AG09319 (cell line): ENCODE results near the gene LANCL3.

Experiments
- DNase-seq: peaks from one replicate; pipeline ENCODE4 v3.0.0-alpha.2; 2010; ENCODE audit warnings: low read depth; ENCODE audit errors: extremely low read depth
- TF ChIP-seq, protein P1 (sequence below): IDR thresholded peaks from 2 replicates; pipeline ENCODE4 v1.5.1; 2011; ENCODE audit warnings: low read depth, mild to moderate bottlenecking, inconsistent platforms, low read length, moderate library complexity

LANCL3 gene

DNA sequence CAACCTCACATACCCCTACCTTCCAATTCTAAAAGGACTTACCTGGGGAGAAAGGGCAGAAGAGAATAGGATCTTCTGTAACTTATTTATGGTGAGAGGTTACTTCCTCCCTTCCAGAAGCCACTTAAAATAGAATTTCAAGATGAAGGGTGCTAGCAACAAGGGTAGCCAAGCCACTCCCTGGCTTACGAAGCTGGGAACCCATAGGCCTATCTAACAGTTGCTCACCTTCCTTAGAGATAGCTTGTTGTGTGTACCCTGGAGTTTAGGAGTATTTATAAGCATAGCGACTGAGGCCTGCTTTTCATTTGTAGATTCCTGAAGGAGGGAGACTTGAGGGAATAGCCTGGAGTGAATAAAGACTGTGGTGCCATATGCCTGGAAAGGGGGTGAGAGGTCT lies 143.0 kb downstream of the LANCL3 start:
- no peak for DNase-seq
- TF ChIP-seq, protein P1, sequence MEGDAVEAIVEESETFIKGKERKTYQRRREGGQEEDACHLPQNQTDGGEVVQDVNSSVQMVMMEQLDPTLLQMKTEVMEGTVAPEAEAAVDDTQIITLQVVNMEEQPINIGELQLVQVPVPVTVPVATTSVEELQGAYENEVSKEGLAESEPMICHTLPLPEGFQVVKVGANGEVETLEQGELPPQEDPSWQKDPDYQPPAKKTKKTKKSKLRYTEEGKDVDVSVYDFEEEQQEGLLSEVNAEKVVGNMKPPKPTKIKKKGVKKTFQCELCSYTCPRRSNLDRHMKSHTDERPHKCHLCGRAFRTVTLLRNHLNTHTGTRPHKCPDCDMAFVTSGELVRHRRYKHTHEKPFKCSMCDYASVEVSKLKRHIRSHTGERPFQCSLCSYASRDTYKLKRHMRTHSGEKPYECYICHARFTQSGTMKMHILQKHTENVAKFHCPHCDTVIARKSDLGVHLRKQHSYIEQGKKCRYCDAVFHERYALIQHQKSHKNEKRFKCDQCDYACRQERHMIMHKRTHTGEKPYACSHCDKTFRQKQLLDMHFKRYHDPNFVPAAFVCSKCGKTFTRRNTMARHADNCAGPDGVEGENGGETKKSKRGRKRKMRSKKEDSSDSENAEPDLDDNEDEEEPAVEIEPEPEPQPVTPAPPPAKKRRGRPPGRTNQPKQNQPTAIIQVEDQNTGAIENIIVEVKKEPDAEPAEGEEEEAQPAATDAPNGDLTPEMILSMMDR: no peak

DNA sequence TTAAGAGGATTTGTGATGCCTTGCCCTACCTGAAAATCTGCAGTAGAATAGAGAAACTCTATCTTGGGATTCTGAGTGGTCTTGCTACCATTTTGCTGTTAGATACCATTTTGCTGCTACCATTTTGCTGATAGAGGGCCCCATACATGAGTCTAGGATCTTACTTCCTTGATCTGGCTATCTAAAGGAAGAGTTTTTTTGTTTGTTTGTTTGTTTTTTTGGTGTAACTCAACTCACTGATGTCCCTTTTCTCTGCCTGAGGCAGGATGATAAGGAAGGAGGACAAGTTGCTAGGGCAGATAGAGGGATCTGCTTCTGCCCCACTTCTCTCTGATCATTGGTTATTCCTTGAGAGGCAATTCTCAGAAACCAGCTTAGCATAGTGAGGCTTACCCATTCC lies 145.1 kb downstream of the LANCL3 start:
- TF ChIP-seq, protein P1: no peak
- no peak for DNase-seq

DNA sequence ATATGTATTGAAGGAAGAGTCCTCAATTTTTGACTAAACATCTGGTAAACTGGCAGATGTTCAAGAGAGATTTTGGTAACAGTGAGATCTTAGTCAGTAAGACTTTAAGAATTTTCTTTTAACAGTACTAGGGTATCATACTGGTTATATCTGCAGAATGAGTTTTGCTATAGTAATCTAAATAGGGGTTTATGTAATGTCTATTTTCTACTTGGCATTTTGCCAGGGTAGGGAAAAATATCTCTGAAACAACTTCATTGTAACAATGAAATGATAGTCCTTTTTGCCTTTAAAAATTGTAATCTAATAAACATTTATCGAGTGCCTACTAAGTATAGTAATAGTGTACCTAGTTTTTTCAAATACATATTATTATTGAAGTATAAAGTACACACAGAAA lies 146.2 kb downstream of the LANCL3 start:
- DNase-seq: no peak
- TF ChIP-seq, protein P1: no peak

DNA sequence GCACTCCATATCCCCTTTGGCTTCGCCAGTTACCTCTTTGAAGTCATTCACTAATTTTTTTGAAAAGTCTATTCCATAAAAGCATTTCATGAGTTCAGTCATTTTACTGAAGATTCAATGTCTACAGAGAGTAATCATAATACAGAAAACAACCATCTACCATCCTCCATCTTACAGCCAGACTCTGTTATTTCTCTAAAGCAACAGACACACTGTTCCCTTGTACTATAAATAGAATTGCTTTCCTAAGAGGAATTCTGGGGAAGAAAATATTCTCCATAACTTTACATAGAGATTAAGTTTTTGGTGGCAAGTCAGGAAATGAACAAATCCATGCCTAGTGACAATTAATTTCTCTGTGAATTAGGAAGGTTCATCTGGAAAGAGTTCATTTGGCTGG lies 151.1 kb downstream of the LANCL3 start:
- no peak for DNase-seq
- TF ChIP-seq, protein P1: no peak

DNA sequence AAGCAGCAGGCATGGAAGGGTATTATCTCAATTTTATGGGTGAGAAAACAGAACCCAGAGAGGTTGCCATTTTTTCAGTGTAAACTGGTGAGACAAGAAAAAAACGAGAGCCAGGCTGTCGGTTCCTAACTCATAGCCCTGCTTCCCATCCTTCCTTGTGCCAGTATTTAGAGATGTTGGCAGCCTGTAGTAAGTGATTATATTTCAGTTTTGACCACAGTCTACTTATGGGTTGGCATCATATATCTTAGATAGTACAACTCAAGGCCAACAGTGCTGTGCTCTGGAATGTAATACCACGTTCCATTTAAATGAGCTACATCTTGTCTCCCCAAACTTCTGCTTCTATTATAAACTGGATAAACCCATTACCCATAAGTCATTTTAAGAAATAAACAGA lies 154.9 kb downstream of the LANCL3 start:
- TF ChIP-seq, protein P1: no peak
- no peak for DNase-seq
